ENCODE data around the gene DIAPH3.

The DIAPH3 gene

DNA sequence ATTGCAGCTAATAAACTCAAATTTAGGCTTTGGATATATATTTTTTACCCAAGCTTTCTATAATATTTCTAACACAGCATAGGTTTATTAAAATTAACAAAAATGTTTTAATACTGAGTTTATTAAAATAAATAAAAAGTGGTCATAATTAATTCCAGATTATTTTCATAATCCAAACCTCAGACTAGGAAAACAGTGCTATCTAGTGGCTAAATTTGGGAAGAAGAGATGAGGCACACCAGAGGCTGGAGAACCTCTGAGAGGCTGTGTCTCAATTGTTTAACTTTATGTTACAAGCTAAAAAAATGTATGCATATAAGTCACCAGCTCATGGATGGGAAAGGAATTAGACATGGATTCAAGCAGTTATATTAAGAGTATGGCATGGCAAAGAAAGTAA is 392.5 kb downstream of the DIAPH3 start:
- no peaks in the 10 kb centered on the region for H3K9me2 ChIP-seq (replicated peaks; ENCODE audit: low read depth, low read length)
- no peaks in the 10 kb centered on the region for H3F3A ChIP-seq (ENCODE audit: low read depth)
- no peak overlapping the region for H3K4me2 ChIP-seq (ENCODE audit: low read depth, low read length, poor library complexity, severe bottlenecking)
- H3K9me3 ChIP-seq (ENCODE audit: insufficient read depth, low read depth, low read length), result no peaks in the 10 kb centered on the region
- TF ChIP-seq EZH2phosphoT487 (IDR thresholded peaks at IDR 0.05; ENCODE audit: borderline replicate concordance) (no peak), CTCF (conservative IDR thresholded peaks at IDR 0.05; ENCODE audit: low read length) (peak; percentile 72)
- no peak overlapping the region for H2AFZ ChIP-seq (ENCODE audit: low read length)
- no peaks in the 10 kb centered on the region; the same call in 1 of the 2 replicates for H3K36me3 ChIP-seq (ENCODE audit: insufficient read depth, low read length)
- no peaks in the 10 kb centered on the region for H4K20me1 ChIP-seq (ENCODE audit: insufficient read depth, low read length, poor library complexity, severe bottlenecking)
- H3K27me3 ChIP-seq (ENCODE audit: insufficient read depth, low read length, poor library complexity, severe bottlenecking), result no peaks in the 10 kb centered on the region
- H3K9ac ChIP-seq (ENCODE audit: low read depth, low read length, poor library complexity, severe bottlenecking), result no peak overlapping the region
- H3K4me3 ChIP-seq (ENCODE audit: low read length, poor library complexity, severe bottlenecking), result no peak overlapping the region
- no peaks in the 10 kb centered on the region for H3K79me2 ChIP-seq (ENCODE audit: insufficient read depth, low read length)
- H3K4me1 ChIP-seq (ENCODE audit: insufficient read depth, low read length, poor library complexity, severe bottlenecking), result peaks cover 15% of the 10 kb centered on the region

- H4K20me1 ChIP-seq (ENCODE audit: insufficient read depth, low read length, poor library complexity, severe bottlenecking), result no peaks in the 10 kb centered on the region
- no peak overlapping the region for H2AFZ ChIP-seq (ENCODE audit: low read length)
- no peak overlapping the region for H3K4me2 ChIP-seq (ENCODE audit: low read depth, low read length, poor library complexity, severe bottlenecking)
- H3F3A ChIP-seq (ENCODE audit: low read depth), result no peaks in the 10 kb centered on the region
- TF ChIP-seq CTCF (conservative IDR thresholded peaks at IDR 0.05; ENCODE audit: low read length) (no peak), EZH2phosphoT487 (IDR thresholded peaks at IDR 0.05; ENCODE audit: borderline replicate concordance) (no peak)
- no peak overlapping the region for H3K4me3 ChIP-seq (ENCODE audit: low read length, poor library complexity, severe bottlenecking)
- no peaks in the 10 kb centered on the region for H3K79me2 ChIP-seq (ENCODE audit: insufficient read depth, low read length)
- H3K27me3 ChIP-seq (ENCODE audit: insufficient read depth, low read length, poor library complexity, severe bottlenecking), result no peaks in the 10 kb centered on the region
- no peaks in the 10 kb centered on the region for H3K9me2 ChIP-seq (replicated peaks; ENCODE audit: low read depth, low read length)
- peaks cover 18% of the 10 kb centered on the region for H3K4me1 ChIP-seq (ENCODE audit: insufficient read depth, low read length, poor library complexity, severe bottlenecking)
- no peaks in the 10 kb centered on the region; the same call in 1 of the 2 replicates for H3K36me3 ChIP-seq (ENCODE audit: insufficient read depth, low read length)
- H3K9ac ChIP-seq (ENCODE audit: low read depth, low read length, poor library complexity, severe bottlenecking), result no peak overlapping the region
- H3K9me3 ChIP-seq (ENCODE audit: insufficient read depth, low read depth, low read length), result no peaks in the 10 kb centered on the region
Observed at GRCh38 chr13:59770451-59770850, 393.3 kb downstream of the DIAPH3 start.

- Histone ChIP-seq H3K27me3 (ENCODE audit: insufficient read depth, low read length, poor library complexity, severe bottlenecking) (no peaks in the 10 kb centered on the region), H4K20me1 (ENCODE audit: insufficient read depth, low read length, poor library complexity, severe bottlenecking) (no peaks in the 10 kb centered on the region), H2AFZ (ENCODE audit: low read length) (no peak overlapping the region), H3K9ac (ENCODE audit: low read depth, low read length, poor library complexity, severe bottlenecking) (no peak overlapping the region), H3K4me2 (ENCODE audit: low read depth, low read length, poor library complexity, severe bottlenecking) (no peak overlapping the region), H3K4me1 (ENCODE audit: insufficient read depth, low read length, poor library complexity, severe bottlenecking) (peaks cover 21% of the 10 kb centered on the region), H3K4me3 (ENCODE audit: low read length, poor library complexity, severe bottlenecking) (no peak overlapping the region), H3K36me3 (ENCODE audit: insufficient read depth, low read length) (no peaks in the 10 kb centered on the region; the same call in 1 of the 2 replicates), H3K9me2 (replicated peaks; ENCODE audit: low read depth, low read length) (no peaks in the 10 kb centered on the region), H3F3A (ENCODE audit: low read depth) (no peaks in the 10 kb centered on the region), H3K79me2 (ENCODE audit: insufficient read depth, low read length) (no peaks in the 10 kb centered on the region), H3K9me3 (ENCODE audit: insufficient read depth, low read depth, low read length) (no peaks in the 10 kb centered on the region)
- TF ChIP-seq EZH2phosphoT487 (IDR thresholded peaks at IDR 0.05; ENCODE audit: borderline replicate concordance) (no peak), CTCF (conservative IDR thresholded peaks at IDR 0.05; ENCODE audit: low read length) (no peak)
Observed at GRCh38 chr13:59766236-59766635, 397.5 kb downstream of the DIAPH3 start.
